WTC11 (cell line): Measurements from ENCODE around the gene STIM2. TPM values are rescaled to one million over a fixed set of nuclear protein-coding genes. Genes with fewer than 3 reads are reported as not detected.

Experiments used
- ATAC-seq: fragments of 200-7000 bp; cut with Tn5 transposase; 2 replicates; pipeline ENCODE4 v1.10.0; 2021; ENCODE audit warnings: mild to moderate bottlenecking, moderate library complexity
- CTCF ChIA-PET: fragments of 300-600 bp; sonication (Branson Sonifier 250); formaldehyde crosslinking; loops from one replicate; lab custom pipeline; 2021; ENCODE audit warnings: antibody characterized with exemption; lab: Charles Lee
- POLR2A ChIA-PET: fragments of 350-600 bp; sonication (Branson Sonifier 250); formaldehyde crosslinking; loops from one replicate; lab custom pipeline; 2021; ENCODE audit warnings: antibody characterized with exemption; lab: Charles Lee
- DNase-seq: peaks from one replicate; pipeline ENCODE4 v3.0.0; 2021; ENCODE audit warnings: low spot score
- H3K27ac Mint-ChIP-seq: 2 replicates; pipeline ENCODE4 v1.8.0; 2021; ENCODE audit warnings: mixed read lengths
- H3K27me3 Mint-ChIP-seq: 2 replicates; pipeline ENCODE4 v1.8.0; 2021; ENCODE audit warnings: low read depth, mild to moderate bottlenecking, moderate library complexity, mixed read lengths
- H3K36me3 Mint-ChIP-seq: 2 replicates; pipeline ENCODE4 v1.8.0; 2021; ENCODE audit warnings: mixed read lengths
- H3K4me1 Mint-ChIP-seq: 2 replicates; pipeline ENCODE4 v1.8.0; 2022; ENCODE audit warnings: mixed read lengths
- H3K4me3 Mint-ChIP-seq: 2 replicates; pipeline ENCODE4 v1.8.0; 2021; ENCODE audit warnings: mild to moderate bottlenecking, moderate library complexity, mixed read lengths
- H3K9me3 Mint-ChIP-seq: 2 replicates; pipeline ENCODE4 v1.8.0; 2021; ENCODE audit warnings: mixed read lengths
- FOXK1 ChIP-seq: sonication (generic); formaldehyde crosslinking; IDR thresholded peaks from 2 replicates; pipeline ENCODE4 v1.8.0; 2022; ENCODE audit warnings: mild to moderate bottlenecking, moderate library complexity, missing genetic modification reagents
- GABPB1 ChIP-seq: sonication (generic); formaldehyde crosslinking; IDR thresholded peaks from 2 replicates; pipeline ENCODE4 v1.8.1; 2023; ENCODE audit warnings: mild to moderate bottlenecking, missing genetic modification reagents
- HMGA2 ChIP-seq: fragments of 250-450 bp; sonication (Bioruptor Pico); IDR thresholded peaks from 2 replicates; pipeline ENCODE4 v1.4.0; 2021; ENCODE audit warnings: mild to moderate bottlenecking, moderate library complexity
- KAT7 ChIP-seq: sonication (generic); formaldehyde crosslinking; IDR thresholded peaks from 2 replicates; pipeline ENCODE4 v1.8.1; 2023; ENCODE audit warnings: missing genetic modification reagents, mild to moderate bottlenecking, borderline replicate concordance
- NFATC4 ChIP-seq: fragments of 250-450 bp; sonication (Bioruptor Pico); IDR thresholded peaks from 2 replicates; pipeline ENCODE4 v1.9.0; 2021; ENCODE audit warnings: mild to moderate bottlenecking
- NFE2L1 ChIP-seq: sonication (generic); formaldehyde crosslinking; IDR thresholded peaks from 2 replicates; pipeline ENCODE4 v1.8.1; 2023; ENCODE audit warnings: missing genetic modification reagents
- NR3C1 ChIP-seq: sonication (generic); formaldehyde crosslinking; conservative IDR thresholded peaks from 2 replicates; pipeline ENCODE4 v1.8.1; 2023; ENCODE audit warnings: low read depth, mild to moderate bottlenecking, missing genetic modification reagents
- OVOL2 ChIP-seq: fragments of 250-450 bp; sonication (Bioruptor Pico); IDR thresholded peaks from 2 replicates; pipeline ENCODE4 v1.9.0; 2021; ENCODE audit warnings: mild to moderate bottlenecking, borderline replicate concordance
- SOX15 ChIP-seq: fragments of 250-450 bp; sonication (Bioruptor Pico); IDR thresholded peaks from 2 replicates; pipeline ENCODE4 v1.9.0; 2021; ENCODE audit warnings: mild to moderate bottlenecking
- SP1 ChIP-seq: sonication (generic); formaldehyde crosslinking; conservative IDR thresholded peaks from 2 replicates; pipeline ENCODE4 v1.8.1; 2022; ENCODE audit warnings: missing genetic modification reagents
- TEAD1 ChIP-seq: sonication (generic); formaldehyde crosslinking; IDR thresholded peaks from 2 replicates; pipeline ENCODE4 v1.8.0; 2022; ENCODE audit warnings: mild to moderate bottlenecking, missing genetic modification reagents
- TEAD4 ChIP-seq: sonication (generic); formaldehyde crosslinking; IDR thresholded peaks from 2 replicates; pipeline ENCODE4 v1.8.0; 2022; ENCODE audit warnings: mild to moderate bottlenecking, missing genetic modification reagents
- ZNF121 ChIP-seq: sonication (generic); formaldehyde crosslinking; IDR thresholded peaks from 2 replicates; pipeline ENCODE4 v1.8.0; 2023; ENCODE audit warnings: missing genetic modification reagents
- ZNF138 ChIP-seq: sonication (generic); formaldehyde crosslinking; conservative IDR thresholded peaks from 2 replicates; pipeline ENCODE4 v1.8.1; 2022; ENCODE audit warnings: mild to moderate bottlenecking, moderate library complexity, missing genetic modification reagents
- ZNF263 ChIP-seq: sonication (generic); formaldehyde crosslinking; IDR thresholded peaks from 2 replicates; pipeline ENCODE4 v1.8.1; 2022; ENCODE audit warnings: low read depth, mild to moderate bottlenecking, moderate library complexity, missing genetic modification reagents
- ZNF396 ChIP-seq: fragments of 250-450 bp; sonication (Bioruptor Pico); IDR thresholded peaks from 2 replicates; pipeline ENCODE4 v1.8.0; 2021; ENCODE audit warnings: mild to moderate bottlenecking, moderate library complexity, borderline replicate concordance
- ZNF416 ChIP-seq: fragments of 250-450 bp; sonication (Bioruptor Pico); IDR thresholded peaks from 2 replicates; pipeline ENCODE4 v1.9.0; 2021; ENCODE audit warnings: mild to moderate bottlenecking, inconsistent platforms
- total RNA-seq: library from RNA; stranded (reverse); gene quantifications from 3 replicates; pipeline ENCODE4 v1.2.3, GENCODE V29; 2021
- TF ChIP-seq, protein P1 (sequence below): fragments of 250-450 bp; sonication (Bioruptor Pico); IDR thresholded peaks from 2 replicates; pipeline ENCODE4 v1.9.0; 2021; ENCODE audit warnings: mild to moderate bottlenecking, borderline replicate concordance
- TF ChIP-seq, protein P2 (sequence below): sonication (generic); formaldehyde crosslinking; IDR thresholded peaks from 2 replicates; pipeline ENCODE4 v1.8.1; 2022; ENCODE audit warnings: low read depth, mild to moderate bottlenecking, moderate library complexity, missing genetic modification reagents, borderline replicate concordance
- TF ChIP-seq, protein P3 (sequence below): fragments of 250-450 bp; sonication (Bioruptor Pico); IDR thresholded peaks from 2 replicates; pipeline ENCODE4 v1.8.0; 2021; ENCODE audit warnings: mild to moderate bottlenecking
- TF ChIP-seq, protein P4 (sequence below): sonication (generic); formaldehyde crosslinking; IDR thresholded peaks from 2 replicates; pipeline ENCODE4 v1.8.0; 2023; ENCODE audit warnings: missing genetic modification reagents

STIM2 gene
- total RNA-seq, 1 experiment from 2014 or later = 22.4 TPM

DNA sequence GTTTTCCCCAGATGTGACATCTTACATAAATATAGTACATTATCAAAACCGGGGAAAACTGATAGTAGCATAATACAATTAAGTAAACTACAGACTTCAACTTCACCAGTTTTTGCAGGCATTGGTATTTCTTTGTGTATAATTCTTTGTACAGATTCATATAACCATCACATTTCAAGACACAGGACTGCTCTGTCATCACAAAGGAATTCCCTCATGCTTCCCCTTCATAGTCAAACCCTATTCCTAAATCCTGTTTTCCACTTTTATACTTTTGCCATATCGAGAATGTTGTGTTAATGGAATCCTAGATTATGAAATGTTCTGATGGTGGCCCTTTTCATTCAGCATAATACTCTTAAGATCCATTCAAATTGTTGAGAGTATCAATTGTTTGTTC lies 36.0 kb downstream of the STIM2 start (continued):
- no peak for TF ChIP-seq SOX15 (CRISPR knock-in tag)
- TF ChIP-seq, all 79 proteins: peak for 0

DNA sequence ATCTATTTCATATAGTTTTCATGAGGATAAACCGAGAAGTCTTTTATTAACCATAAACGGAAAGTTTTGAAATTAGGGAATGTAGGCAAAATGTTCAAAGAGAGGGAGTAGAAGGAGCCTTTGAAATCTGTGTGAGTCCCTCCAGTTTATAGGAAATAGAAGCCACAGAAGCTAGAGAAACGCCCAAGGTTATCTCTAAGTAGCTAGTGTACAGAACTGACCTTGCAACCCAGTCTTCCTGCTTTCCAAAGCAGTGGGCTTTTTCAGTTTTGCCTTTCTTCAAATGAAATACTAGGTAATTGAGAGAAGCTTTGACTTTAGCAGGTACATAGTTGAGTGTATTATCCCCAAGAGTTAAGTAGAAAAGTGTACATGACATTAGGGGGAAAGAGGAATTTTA lies 39.4 kb downstream of the STIM2 start:
- Mint-ChIP-seq H3K27ac (no peak overlapping the region), H3K27me3 (no peaks in the 10 kb centered on the region), H3K4me1 (peaks cover 34% of the 10 kb centered on the region), H3K4me3 (no peak overlapping the region), H3K9me3 (no peaks in the 10 kb centered on the region), H3K36me3 (no peaks in the 10 kb centered on the region)
- DNase-seq (no peak), ATAC-seq (no peak)
- ChIA-PET CTCF (no interaction called here), POLR2A (interaction anchor here (0.9 kb wide), 1 partner anchor 39 kb away, joined by 5 read pairs; the partner anchor contains the start of gene STIM2)
- TF ChIP-seq NFATC4 (CRISPR knock-in tag) = no peak
- TF ChIP-seq, protein P1, sequence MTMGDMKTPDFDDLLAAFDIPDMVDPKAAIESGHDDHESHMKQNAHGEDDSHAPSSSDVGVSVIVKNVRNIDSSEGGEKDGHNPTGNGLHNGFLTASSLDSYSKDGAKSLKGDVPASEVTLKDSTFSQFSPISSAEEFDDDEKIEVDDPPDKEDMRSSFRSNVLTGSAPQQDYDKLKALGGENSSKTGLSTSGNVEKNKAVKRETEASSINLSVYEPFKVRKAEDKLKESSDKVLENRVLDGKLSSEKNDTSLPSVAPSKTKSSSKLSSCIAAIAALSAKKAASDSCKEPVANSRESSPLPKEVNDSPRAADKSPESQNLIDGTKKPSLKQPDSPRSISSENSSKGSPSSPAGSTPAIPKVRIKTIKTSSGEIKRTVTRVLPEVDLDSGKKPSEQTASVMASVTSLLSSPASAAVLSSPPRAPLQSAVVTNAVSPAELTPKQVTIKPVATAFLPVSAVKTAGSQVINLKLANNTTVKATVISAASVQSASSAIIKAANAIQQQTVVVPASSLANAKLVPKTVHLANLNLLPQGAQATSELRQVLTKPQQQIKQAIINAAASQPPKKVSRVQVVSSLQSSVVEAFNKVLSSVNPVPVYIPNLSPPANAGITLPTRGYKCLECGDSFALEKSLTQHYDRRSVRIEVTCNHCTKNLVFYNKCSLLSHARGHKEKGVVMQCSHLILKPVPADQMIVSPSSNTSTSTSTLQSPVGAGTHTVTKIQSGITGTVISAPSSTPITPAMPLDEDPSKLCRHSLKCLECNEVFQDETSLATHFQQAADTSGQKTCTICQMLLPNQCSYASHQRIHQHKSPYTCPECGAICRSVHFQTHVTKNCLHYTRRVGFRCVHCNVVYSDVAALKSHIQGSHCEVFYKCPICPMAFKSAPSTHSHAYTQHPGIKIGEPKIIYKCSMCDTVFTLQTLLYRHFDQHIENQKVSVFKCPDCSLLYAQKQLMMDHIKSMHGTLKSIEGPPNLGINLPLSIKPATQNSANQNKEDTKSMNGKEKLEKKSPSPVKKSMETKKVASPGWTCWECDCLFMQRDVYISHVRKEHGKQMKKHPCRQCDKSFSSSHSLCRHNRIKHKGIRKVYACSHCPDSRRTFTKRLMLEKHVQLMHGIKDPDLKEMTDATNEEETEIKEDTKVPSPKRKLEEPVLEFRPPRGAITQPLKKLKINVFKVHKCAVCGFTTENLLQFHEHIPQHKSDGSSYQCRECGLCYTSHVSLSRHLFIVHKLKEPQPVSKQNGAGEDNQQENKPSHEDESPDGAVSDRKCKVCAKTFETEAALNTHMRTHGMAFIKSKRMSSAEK (CRISPR knock-in tag) = no peak
- TF ChIP-seq ZNF396 (CRISPR knock-in tag) = no peak
- no peak for TF ChIP-seq NR3C1 (CRISPR knock-in tag)
- no peak for TF ChIP-seq ZNF263
- TF ChIP-seq, protein P2, sequence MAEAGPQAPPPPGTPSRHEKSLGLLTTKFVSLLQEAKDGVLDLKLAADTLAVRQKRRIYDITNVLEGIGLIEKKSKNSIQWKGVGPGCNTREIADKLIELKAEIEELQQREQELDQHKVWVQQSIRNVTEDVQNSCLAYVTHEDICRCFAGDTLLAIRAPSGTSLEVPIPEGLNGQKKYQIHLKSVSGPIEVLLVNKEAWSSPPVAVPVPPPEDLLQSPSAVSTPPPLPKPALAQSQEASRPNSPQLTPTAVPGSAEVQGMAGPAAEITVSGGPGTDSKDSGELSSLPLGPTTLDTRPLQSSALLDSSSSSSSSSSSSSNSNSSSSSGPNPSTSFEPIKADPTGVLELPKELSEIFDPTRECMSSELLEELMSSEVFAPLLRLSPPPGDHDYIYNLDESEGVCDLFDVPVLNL (CRISPR knock-in tag) = no peak
- TF ChIP-seq NFE2L1 = no peak
- TF ChIP-seq FOXK1 (CRISPR knock-in tag) = no peak
- TF ChIP-seq, protein P3, sequence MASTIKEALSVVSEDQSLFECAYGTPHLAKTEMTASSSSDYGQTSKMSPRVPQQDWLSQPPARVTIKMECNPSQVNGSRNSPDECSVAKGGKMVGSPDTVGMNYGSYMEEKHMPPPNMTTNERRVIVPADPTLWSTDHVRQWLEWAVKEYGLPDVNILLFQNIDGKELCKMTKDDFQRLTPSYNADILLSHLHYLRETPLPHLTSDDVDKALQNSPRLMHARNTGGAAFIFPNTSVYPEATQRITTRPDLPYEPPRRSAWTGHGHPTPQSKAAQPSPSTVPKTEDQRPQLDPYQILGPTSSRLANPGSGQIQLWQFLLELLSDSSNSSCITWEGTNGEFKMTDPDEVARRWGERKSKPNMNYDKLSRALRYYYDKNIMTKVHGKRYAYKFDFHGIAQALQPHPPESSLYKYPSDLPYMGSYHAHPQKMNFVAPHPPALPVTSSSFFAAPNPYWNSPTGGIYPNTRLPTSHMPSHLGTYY (CRISPR knock-in tag) = no peak
- TF ChIP-seq ZNF121 (CRISPR knock-in tag) = no peak
- no peak for TF ChIP-seq ZNF138 (CRISPR knock-in tag)
- TF ChIP-seq OVOL2 (CRISPR knock-in tag) = no peak
- no peak for TF ChIP-seq KAT7
- no peak for TF ChIP-seq SP1 (CRISPR knock-in tag)
- no peak for TF ChIP-seq TEAD4 (CRISPR knock-in tag)
- no peak for TF ChIP-seq HMGA2 (CRISPR knock-in tag)
- TF ChIP-seq ZNF416 = no peak
- TF ChIP-seq, protein P4, sequence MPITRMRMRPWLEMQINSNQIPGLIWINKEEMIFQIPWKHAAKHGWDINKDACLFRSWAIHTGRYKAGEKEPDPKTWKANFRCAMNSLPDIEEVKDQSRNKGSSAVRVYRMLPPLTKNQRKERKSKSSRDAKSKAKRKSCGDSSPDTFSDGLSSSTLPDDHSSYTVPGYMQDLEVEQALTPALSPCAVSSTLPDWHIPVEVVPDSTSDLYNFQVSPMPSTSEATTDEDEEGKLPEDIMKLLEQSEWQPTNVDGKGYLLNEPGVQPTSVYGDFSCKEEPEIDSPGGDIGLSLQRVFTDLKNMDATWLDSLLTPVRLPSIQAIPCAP = no peak
- no peak for TF ChIP-seq GABPB1
- TF ChIP-seq TEAD1 = no peak
